Hematopoietic multipotent progenitor cell treated with erythropoietin and hydrocortisone succinate and interleukin-3 and kit ligand, for 17 days (in vitro differentiated cells): ENCODE results near the gene FSCN2.

Source experiments
- DNase-seq: peaks from one replicate; pipeline ENCODE4 v3.0.0-alpha.2; 2015; ENCODE audit warnings: low spot score

Gene FSCN2

DNA sequence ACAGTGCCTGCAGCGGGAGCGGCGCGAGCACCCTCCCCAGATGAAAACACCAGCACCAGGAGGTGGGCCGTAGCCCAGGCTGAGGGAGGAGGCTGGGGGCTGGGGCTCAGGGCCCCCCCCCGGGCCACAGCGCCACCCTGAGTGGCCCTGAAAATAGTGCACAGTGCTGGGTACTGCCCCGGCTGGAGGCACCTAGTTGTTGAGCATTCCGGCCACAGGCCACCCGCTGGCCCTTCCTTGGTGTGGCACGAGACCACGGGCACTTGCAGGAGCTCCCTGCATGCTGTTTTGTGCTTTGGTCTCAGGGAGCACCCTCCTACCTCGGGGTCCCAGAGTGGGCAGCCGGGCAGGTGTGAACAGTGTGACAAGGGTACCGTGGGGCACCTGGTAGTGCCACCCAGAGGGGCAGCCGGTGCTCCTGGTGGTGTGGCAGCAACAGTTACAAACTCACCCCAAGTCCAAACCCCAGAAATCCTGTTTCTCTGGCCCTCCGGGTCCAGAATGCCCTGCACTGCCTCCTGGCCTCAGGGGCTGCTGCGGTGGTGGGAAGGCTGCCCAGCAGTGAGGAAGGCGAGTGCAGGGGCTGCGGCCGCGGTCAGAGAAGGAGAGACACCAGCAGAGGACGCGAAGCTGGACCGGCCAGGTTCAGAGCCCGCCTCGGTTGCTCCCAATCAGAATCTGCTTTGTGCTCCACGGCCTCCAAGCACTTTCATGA lies 11.9 kb downstream of the FSCN2 start:
- no peak for DNase-seq

DNA sequence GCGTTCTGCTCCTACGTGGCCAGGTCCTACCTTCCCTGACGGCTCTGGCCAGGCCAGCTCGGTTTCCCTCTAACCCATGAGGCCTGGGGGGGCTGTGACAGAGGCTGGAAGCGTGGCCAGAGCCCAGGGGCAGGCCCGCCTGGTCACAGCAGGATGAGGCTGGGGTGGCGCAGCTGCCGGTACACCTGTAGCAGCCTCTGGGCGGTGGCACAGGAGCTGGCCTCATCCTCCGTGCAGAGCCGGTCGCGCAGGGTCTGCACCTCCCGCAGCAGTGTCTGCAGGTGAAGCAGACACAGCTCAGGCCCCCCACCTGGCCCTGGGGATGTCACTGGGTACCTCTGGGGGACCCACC lies 12.5 kb downstream of the FSCN2 start:
- DNase-seq, result no peak

DNA sequence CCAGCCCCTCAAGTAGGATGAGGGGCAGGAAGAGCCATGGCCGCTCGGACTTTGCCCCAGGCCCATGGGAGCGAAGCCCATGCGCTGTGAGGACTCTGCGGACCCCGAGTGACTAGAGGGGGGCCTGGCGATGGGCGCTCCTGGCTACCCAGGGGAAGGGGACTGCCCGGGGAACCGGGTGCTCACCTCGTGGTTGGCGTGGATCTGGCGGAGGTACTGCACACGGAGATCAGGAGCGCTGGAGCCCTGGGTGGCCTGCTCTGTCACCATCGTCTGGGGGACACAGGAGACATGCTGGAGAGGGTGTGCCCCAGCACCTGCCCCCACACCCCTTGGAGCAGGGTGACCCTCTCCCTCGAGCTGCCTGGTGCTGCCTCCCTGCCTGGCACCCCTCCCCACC lies 12.9 kb downstream of the FSCN2 start:
- DNase-seq, result no peak

DNA sequence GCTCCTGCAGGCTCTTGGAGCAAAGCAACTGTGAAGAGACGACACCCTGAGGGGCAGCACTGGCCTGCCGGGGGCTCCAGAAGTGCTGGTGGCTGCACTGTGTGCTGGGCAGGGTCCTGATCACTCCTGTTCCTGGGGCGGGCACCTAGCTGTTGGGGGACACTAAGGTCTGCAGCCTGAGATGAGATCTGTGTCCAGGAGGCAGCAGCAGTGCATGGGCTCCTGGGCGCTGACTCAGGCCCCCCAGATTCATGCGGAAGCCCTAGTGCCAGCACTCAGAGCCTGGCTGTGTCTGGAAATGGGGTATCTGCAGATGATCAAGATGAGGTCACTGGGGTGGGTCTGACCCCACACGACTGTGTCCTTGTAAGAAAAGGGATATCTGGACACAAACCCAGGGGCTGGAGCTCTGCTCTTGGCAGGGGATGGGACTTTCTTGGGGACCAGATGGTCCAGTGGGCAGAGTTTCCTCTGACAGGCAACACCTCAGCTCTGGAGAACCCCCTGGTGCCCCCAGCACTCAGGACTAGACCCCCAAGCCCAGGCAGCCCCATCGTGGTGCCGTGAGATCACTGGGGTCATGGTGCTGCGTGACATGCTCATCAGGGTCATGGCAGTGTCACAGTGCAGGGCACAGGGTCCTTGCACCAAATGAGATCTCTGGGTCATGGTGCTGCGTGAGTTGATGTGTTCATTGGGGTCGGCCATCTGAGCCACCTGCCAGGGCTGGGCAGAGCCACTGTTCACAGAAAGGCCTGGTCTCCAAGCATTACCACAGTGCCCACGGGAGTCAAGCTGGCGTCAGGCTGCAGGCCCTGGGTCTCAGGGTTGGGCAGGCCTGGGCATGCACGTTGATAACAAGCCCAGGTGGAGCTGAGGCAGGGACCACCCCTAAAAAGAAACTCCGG lies 14.5 kb downstream of the FSCN2 start:
- DNase-seq, result no peak

DNA sequence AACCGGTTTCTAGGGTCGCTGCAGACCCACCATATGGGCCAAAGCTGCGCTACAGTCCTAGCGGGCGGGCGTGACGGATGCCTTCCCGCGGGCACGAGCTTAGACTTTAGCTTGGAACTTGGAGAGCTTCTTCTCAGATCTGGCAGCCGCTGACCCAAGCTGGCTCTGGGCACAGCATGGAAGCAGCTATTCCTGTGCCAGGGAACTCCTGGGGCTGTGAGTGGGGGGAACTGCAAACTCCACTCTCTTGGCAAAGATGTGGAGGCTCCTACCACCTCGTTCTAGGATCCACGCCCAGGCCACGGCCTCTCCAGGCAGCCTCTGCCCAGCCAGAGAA lies 15.1 kb downstream of the FSCN2 start:
- no peak for DNase-seq

DNA sequence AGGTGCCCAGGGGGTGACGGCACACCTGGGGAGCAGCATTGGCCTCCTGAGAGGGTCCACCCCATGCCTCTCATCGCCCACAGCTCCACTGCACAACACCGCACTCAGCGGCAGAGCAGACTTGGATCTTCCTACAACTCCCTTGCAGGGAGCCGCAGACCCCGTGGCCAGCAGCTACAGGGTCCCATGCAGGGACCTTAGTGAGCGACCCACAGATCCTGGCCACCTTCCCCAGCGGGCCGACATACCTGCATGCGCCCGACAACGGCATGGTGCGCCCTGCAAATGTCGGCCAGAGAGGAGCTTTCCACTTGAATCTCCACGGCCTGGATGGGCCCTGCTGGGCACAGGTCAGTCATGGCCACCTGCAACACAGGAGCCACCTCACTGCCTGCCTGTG lies 15.6 kb downstream of the FSCN2 start:
- DNase-seq, result no peak

DNA sequence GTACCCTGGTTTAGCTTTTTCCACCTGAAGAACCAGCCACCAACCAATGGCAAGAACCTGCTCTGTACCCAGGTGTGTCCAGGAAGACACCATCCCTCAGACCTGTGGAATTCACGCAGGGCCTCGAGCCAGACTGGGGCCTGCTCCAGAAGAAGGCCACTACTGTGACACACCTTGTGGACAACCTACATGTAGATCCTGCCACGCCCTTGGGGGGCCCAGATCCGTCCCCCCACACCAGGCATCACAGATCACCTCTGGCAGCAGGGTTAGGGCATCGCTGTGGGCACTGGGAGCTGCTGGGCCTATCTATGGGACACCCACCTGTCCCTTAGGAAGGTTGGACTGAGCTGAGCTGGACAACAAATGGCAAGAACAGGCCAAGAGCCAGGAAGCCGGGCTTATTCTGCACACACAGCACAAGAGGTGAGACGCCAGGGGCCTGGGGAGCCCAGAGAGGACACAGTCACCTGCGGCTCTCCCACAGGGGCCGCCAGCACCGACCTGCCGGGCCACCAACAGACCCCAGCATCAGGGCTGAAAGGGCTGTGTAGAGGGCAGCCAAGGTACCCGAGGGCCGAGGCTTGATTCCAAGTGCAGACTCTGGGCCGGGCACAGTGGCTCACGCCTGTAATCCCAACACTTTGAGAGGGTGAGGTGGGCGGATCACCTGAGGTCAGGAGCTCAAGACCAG lies 16.3 kb downstream of the FSCN2 start:
- no peak for DNase-seq

DNA sequence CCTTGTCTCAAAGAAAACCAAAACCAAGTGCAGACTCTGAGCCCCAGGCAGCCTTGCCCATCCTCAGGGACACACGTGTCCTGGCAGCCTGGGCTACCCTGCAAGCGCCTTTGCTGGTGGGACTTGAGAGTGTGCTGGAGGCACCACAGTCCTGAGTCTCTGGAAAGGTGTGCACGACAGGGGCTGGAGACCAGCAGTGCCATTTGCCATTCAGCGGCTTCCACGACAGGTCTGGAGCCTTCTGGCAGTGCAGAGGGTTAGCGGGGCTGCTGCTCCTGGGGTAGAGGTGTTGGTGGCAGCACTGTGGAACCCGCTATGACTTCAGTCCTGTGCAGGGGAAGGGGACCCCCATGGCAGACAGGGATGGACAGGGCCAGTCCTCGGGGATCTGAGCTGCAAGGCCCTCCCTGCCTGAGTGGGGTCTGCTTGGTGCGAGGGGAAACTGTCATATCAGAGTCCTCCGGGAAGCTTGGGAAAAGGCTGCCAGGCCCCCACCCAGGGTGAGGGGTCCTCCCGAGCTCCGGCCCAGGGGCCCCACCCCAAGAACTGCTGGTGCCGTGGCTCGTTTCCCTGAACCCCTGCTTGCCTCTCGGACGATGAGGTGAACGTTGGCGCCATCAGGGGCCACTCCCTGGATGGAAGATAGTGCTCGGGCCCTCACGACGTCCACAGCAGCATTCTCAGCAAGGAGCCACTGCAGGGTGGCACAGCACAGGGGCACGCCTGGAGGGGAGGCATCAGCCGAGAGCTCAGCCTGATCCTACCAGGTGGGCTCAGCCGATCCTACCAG lies 17.2 kb downstream of the FSCN2 start:
- DNase-seq, result no peak

DNA sequence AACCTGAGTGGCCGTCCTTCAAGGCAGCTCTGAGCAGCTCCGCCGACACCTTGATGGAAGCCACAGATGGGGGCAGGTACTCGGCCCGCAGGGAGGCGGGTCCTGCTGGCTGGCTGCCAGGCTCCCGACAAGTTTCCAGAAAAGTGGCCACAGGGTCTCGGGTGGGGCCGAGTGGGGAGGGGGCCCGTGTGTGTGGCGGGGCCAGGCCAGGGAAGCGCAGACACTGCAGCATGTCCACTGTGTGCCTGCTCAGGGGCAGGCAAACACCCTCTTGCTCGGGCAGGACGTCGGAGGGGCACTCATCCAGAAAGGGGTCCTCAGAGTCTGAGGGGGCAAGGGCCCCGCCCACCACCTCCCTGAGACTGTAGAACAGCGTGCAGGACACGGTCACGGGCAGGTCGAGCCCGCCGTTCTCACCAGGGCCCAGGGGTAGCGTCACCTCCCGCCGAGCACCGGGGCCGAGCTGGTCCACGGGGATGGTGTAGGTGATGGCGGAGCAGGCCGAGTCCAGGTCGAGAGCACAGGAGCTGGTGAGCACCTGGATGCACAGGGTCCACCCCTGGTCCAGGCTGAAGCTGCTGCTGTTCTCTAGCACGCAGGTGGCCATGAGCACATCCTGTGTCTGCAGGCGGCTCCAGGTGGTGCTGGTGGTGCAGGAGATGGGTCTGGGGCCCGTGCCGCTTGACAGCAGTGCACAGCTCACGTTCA lies 18.9 kb downstream of the FSCN2 start:
- DNase-seq, result no peak

DNA sequence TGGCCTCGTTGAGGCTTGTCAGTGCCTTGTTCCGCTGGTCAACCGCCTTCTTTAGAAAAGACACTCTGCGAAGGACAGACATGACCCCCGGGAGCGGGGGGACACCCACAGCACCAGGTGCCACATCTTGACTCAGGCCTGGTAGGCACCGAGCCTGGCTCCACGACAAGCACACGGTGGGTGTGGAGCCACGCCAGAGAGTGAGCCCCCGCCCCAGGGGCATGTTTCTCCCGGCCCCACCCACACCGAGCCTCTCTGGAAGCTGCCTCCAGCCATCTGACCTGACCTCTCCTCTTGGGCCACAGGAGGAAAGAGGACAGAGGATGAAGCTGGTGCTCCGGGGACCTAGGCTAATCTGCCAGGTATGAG lies 19.4 kb downstream of the FSCN2 start:
- no peak for DNase-seq

DNA sequence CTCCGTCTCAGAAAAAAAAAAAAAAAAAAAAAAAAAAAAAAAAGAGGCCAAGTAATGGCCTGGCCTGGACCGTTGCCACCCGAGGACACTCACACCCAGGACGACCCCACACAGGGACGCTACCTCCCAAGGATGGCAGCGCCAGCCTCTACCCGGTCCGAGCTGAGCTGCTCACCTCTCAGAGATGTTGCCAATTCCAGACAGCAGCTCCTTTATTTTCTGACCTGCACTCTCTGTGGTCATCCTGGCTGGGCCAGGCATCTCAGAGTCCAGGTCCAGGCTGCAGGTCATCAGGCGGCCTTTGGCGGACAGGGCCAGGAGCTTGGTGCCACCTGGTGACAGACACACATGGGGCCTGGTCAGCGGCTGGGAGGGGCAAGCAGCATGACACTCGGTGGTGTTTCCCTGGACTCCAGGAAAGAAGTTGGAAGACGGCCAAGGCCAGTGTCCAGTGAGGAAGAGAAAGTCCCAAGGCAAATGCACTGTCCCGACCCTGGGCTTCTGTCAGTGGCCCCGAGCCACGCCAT lies 20.9 kb downstream of the FSCN2 start:
- no peak for DNase-seq

DNA sequence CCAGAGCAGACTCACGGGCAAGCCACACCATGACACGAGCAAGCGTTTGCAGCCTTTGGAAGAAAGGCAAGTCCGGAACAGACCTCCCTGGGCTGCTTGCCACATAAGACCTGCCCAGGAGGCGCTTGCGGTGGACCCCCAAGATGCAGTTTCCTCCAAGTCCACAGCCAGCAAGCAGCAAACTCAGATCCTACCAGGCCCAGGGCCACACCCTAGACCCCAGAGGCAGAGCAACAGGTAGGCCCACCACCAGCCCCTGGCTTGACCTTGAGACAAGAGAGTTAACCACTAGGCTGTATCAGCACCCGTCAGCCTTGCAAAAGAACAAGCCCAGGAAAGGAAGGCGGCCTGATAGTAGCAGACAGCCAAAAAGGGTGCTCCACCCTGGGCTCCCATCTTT lies 21.6 kb downstream of the FSCN2 start:
- DNase-seq, result no peak

DNA sequence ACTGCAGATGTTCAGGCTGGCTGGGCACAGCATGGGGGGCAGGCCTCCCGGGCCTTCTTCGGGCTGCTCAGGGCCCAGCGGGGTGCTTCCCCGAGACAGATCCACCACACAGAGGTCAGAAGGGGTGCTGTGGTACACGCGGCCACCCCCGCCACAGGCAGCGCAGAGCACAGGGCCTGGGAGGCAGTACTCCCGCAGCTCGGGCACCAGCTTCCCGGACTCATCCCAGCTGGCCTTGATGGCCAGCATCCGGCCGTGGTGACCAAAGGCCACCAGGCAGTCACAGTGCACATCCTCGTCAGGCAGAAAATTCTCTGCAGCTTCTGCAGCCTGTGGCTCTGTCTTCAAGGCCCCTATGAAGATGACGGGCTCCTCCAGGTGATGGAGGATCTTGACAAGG lies 22.1 kb downstream of the FSCN2 start:
- no peak for DNase-seq

DNA sequence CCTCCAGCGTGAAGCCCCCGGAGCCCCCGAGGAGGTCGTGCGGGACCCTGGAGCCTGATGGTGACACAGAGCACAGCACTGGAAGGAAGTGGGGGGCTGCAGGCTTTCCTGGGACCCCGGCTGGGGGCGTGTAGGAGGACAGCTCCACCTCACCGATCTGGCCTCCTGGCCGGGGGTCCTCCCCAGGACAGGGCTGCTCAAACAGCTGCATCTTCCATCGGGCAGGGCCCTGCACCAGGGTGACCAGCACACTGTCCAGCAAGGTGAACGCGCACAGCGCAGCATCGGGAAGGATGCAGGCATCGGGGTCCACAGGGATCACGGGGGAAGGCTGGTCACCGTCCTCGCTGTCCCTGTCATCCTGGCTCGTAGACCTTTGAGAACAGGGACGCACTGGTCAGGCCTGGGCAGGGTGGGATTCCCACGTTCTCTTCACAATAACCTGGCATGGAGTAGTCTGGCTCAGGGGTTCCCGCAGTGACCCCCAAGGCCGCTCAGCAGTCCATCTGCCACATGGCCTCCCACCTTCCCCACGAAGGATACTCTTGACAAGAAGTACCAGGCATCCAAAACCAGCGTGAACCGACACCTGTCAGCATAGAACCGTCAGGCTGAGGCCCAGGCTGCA lies 22.8 kb downstream of the FSCN2 start:
- no peak for DNase-seq

DNA sequence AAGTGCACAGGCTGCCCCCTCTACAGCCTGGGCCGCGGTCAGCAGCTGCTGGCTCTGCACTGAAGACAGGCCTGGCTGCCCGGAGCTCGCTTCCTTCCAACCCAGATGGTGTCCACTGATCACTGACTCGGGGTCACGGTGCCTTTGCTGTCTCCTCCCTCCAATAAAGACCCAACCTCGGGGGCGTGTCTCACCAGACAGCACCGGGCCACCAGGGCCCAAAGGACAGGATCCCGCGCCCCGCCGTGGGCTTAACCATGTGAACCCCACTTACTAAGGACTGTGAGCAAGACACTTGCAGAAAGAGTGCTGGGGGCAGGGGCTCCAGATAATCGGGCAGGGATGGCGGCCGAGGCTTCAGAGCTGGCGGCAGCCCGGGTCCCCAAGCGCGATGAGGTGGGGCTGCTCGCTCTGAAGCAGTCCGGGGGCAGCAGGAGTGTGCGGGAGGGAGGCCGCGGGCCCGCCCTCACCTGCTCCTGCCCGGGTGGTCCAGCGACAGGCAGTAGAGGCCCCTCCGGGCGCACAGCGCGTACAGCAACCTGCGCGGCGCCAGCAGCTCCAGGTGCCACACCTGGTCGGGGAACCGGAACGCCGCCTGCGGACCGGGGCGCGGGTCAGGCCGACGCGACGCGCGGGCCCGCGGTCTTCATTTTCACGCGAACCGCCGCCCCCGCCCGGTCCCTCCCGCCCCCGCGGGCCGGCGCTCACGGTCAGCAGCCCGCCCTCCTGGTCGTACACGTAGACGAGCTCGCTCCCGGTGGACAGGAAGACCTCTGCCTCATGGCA lies 23.5 kb downstream of the FSCN2 start:
- DNase-seq, result no peak

DNA sequence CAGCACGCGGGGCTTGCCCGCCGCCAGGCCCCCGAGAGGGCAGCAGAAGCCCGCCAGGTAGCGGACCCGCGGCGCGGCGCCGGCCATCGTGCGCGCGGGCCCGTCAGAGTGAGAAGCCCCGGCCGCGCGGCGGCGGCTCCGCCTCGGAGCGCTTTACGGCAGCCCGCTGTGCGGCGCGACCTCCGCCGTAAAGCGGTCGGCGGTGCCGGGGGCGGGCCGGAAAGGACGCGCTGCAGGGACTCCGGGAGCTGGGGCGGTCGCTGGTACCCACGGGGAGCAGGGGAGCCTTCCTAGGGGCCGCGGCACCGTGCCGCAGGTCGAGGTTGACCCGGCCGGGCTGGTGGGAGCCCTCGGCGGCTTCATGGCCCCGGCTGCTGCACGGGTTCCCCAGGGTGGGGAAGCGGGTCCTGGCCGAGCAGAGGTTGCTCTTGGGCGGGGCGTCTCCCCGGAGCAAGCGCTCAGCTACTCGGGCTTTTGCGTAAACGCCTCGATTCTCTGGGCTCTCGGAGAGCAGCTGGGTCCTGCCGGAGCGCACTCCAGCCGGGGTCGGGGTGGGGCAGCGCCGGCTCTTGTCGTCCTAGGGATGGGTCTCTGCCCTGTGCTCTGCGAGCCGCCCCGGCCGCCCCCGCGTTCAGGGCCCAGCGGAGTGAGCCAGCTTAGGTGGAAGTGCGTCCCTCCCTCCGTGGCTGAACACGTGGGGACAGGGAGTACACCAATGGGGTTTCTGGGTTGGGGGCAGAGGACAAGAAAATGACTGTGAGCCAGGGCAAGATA lies 24.3 kb downstream of the FSCN2 start, which contains the start of gene FAAP100:
TSS of gene FAAP100 (minus strand) at position 110 of the 774 bp plus-strand sequence. CDS start at position 87, 23 bp downstream.
- DNase-seq, result peak; percentile 69

DNA sequence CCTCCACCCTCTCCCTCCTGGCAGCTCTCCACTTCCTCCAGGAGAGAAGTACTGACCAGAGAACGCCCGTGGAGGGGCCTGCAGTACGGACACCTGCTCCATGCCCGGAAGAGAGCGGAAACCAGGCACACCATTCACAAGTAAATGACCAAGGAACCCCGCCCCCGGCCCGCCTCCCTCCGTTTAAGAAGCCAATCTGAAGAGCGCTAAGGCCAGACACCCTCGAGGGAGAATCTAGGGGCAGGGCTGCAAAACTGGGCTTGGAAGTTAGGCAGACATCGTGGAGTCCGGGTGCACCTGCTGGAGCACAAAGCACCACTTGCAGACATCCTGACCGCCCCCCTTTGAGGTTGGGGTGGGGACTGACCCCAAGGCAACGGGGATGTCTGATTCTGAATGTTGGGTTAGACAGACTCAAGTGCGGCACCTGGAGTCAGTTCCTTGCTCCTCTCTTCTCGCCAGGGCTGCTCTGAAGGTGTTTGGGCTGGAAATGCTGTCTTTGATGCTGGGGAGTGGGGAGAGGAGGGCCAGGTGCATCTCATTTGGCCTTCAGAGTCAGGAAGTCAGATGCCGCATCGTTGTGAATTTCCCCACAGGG lies 24.9 kb downstream of the FSCN2 start:
- DNase-seq, result peak; percentile 10

DNA sequence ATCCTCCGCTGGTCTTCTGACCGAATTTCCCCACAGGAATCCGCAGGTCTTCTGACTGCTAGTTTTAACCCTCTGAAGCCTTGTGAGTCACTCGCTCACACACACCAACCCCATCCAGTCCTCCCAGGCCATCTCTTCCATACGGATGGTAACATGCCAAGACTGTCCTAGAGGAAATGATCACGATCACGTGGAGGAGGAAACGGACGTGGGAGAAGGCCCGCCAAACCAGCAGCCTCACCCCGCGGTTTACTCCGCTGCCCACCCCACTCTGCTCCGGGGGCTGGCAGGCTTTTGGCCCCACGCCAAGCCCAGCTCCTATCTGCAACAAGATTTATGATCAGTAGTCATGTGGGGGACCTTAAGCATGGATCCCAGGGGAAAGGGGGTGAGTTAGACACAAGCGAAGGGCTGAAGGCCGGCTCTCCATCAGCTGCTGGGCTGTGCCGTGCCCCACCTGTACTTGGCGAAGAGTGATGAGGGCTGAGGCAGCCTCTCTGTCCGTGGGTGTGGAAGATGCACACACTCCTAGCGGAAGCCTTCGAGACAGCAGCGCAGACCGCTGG lies 25.5 kb downstream of the FSCN2 start:
- no peak for DNase-seq
